GM19035 (cell line): ENCODE measurements around the gene PCDHGB3.
"Not testable (repeated sequence)": the region's sequence is repeated elsewhere in the genome, so short reads cannot be mapped to it uniquely, and the experiment has no call there.

Experiments used
- ATAC-seq: cut with Tn5 transposase; IDR thresholded peaks from one replicate; pipeline ENCODE4 v1.9.1; 2021; ENCODE audit not compliant: unreplicated experiment

The PCDHGB3 gene

DNA sequence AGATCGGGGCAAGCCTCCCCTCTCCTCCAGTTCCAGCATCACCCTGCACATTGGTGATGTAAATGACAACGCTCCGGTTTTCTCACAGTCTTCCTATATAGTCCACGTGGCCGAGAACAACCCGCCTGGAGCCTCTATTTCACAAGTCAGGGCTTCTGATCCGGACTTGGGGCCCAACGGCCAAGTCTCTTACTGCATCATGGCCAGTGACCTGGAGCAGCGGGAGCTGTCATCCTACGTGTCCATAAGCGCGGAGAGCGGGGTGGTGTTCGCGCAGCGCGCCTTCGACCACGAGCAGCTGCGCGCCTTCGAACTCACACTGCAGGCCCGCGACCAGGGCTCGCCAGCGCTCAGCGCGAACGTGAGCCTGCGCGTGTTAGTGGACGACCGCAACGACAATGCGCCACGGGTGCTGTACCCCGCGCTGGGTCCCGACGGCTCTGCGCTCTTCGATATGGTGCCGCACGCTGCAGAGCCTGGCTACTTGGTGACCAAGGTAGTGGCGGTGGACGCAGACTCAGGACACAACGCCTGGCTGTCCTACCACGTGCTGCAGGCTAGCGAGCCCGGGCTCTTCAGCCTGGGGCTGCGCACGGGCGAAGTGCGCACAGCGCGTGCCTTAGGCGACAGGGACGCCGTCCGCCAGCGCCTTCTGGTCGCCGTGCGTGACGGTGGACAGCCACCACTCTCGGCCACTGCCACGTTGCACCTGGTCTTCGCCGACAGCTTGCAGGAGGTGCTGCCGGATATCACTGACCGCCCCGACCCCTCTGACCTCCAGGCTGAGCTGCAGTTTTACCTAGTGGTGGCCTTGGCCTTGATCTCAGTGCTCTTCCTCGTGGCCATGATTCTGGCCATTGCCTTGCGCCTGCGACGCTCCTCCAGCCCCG, 19.4 kb downstream of the PCDHGB3 start:
- no peak for ATAC-seq

DNA sequence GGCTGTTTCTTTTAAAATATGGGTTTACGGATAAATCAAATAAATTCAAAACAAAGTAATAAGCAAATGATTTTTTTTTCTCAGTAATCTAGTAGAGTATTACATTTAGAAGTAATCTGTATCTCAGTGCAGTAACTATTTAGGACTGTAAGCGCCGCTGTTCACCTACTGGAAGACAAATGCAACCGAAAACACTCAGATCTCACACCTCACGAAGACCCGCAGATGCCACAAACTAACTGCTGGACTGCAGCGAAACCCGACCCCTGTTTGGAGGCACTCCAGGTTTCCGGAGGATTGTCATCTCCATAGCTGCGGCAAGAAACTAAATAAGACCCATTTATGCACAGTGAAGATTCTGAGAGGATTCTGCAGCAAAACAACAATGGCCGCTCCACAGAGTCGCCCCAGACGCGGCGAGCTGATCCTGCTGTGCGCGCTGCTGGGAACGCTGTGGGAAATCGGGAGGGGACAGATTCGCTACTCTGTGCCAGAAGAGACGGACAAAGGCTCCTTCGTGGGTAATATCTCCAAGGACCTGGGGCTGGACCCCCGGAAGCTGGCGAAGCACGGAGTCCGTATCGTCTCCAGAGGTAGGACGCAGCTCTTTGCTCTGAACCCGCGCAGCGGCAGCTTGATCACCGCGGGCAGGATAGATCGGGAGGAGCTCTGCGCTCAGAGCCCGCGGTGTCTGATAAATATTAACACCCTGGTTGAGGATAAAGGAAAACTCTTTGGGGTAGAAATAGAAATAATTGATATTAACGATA, 22.6 kb downstream of the PCDHGB3 start, which contains the start of gene PCDHGA8:
Gene PCDHGA8, plus strand, starts transcription at position 205 of the 770 bp plus-strand sequence. Its CDS starts 181 bp downstream, at position 386.
- no peak for ATAC-seq

DNA sequence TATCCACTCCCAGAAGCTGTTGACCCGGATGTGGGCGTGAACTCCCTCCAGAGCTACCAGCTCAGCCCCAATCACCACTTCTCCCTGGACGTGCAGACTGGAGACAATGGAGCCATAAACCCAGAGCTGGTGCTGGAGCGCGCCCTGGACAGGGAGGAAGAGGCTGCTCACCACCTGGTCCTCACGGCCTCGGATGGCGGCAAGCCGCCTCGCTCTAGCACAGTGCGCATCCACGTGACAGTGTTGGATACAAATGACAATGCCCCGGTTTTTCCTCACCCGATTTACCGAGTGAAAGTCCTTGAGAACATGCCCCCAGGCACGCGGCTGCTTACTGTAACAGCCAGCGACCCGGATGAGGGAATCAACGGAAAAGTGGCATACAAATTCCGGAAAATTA, 23.2 kb downstream of the PCDHGB3 start:
- ATAC-seq: no peak

DNA sequence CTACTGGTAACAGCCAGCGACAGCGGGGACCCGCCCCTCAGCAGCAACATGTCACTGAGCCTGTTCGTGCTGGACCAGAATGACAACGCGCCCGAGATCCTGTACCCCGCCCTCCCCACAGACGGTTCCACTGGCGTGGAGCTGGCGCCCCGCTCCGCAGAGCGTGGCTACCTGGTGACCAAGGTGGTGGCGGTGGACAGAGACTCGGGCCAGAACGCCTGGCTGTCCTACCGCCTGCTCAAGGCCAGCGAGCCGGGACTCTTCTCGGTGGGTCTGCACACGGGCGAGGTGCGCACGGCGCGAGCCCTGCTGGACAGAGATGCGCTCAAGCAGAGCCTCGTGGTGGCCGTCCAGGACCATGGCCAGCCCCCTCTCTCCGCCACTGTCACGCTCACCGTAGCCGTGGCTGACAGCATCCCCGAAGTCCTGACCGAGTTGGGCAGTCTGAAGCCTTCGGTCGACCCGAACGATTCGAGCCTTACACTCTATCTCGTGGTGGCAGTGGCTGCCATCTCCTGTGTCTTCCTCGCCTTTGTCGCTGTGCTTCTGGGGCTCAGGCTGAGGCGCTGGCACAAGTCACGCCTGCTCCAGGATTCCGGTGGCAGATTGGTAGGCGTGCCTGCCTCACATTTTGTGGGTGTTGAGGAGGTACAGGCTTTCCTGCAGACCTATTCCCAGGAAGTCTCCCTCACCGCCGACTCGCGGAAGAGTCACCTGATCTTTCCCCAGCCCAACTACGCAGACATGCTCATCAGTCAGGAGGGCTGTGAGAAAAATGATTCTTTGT, 24.6 kb downstream of the PCDHGB3 start:
- ATAC-seq: not testable (repeated sequence)

DNA sequence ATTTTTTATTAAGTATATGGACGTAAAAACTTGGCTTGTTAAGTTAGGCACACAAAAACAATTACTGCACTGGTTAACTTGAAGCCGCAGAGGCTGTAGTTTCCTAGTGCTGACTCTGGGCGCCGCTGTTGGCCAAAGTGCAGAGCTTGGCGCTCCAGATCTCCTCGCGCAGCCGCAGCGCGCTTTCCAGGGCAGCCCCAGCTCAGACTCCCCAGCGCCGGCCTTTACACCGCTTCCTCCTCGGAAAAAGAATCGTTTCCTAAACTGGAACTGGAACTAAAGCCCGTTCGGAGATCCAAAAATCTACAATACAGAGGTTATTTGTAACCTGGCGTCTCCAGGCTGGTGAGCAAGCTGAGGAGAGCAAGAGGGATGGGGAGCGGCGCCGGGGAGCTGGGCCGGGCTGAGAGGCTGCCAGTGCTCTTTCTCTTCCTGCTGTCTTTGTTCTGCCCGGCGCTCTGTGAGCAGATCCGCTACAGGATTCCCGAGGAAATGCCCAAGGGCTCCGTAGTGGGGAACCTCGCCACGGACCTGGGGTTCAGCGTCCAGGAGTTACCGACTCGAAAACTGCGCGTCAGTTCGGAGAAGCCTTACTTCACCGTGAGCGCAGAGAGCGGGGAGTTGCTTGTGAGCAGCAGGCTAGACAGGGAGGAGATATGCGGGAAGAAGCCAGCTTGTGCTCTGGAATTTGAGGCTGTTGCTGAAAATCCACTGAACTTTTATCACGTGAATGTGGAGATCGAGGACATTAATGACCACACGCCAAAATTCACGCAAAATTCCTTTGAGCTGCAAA, 27.9 kb downstream of the PCDHGB3 start, which contains the start of gene PCDHGB5:
Gene PCDHGB5, plus strand, starts transcription at position 192 of the 796 bp plus-strand sequence. Its CDS starts 181 bp downstream, at position 373.
- peak; percentile 97 for ATAC-seq

DNA sequence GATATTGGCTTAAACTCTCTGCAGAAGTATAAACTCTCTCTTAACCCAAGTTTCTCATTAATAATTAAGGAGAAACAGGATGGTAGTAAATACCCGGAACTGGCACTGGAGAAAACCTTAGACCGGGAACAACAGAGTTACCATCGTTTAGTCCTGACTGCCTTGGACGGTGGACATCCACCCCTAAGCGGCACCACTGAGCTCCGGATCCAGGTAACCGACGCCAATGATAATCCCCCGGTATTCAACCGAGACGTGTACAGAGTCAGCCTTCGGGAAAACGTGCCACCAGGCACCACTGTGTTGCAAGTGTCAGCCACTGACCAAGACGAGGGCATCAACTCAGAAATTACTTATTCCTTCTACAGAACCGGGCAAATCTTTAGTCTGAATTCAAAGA, 28.6 kb downstream of the PCDHGB3 start:
- ATAC-seq: no peak

DNA sequence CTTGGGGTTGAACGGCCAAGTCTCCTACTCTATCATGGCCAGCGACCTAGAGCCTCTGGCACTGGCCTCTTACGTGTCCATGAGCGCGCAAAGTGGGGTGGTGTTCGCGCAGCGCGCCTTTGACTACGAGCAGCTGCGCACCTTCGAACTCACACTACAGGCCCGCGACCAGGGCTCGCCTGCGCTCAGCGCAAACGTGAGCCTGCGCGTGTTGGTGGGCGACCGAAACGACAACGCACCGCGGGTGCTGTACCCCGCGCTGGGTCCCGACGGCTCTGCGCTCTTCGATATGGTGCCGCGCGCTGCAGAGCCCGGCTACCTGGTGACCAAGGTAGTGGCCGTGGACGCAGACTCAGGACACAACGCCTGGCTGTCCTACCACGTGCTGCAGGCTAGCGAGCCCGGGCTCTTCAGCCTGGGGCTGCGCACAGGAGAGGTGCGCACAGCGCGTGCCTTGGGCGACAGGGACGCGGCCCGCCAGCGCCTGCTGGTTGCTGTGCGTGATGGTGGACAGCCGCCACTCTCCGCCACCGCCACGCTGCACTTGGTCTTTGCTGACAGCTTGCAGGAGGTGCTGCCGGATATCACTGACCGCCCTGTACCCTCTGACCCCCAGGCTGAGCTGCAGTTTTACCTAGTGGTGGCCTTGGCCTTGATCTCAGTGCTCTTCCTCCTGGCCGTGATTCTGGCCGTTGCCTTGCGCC, 29.7 kb downstream of the PCDHGB3 start:
- no peak for ATAC-seq

DNA sequence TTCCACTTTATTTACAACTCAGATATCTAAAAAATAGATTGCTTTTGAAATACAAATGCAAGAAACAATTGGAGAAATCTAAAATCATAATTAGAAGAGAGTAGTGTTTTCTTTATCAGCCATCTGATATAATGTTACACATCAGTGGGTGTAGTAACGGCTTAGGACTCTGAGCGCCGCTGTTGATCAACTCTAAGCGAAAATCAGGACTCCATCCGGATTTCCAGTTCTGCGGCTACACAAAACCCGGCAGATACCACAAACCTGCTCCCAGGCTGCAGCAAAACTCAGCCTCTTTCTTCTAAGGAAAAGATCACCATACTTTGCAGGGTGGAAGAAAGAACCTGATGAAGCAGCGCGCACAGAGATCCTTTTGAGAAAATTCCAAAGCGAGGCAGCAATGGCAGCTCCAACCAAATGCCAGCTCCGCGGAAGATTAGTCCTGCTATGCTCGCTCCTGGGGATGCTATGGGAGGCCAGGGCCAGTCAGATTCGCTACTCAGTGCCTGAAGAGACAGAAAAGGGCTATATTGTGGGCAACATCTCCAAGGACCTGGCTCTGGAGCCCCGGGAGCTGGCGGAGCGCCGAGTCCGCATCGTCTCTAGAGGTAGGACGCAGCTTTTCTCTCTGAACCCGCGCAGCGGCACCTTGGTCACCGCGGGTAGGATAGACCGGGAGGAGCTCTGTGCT, 32.7 kb downstream of the PCDHGB3 start, which contains the start of gene PCDHGA9:
Gene PCDHGA9, plus strand, starts transcription at position 226 of the 691 bp plus-strand sequence. Its CDS starts 175 bp downstream, at position 401.
- ATAC-seq: no peak

DNA sequence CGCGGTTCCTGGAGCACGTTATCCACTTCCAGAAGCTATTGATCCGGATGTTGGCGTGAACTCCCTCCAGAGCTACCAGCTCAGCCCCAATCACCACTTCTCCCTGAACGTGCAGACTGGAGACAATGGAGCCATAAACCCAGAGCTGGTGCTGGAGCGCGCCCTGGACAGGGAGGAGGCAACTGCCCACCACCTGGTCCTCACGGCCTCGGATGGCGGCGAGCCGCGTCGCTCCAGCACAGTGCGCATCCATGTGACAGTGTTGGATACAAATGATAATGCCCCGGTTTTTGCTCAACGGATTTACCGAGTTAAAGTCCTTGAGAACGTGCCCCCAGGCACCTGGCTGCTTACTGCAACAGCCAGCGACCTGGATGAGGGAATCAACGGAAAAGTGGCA, 33.3 kb downstream of the PCDHGB3 start:
- no peak for ATAC-seq

DNA sequence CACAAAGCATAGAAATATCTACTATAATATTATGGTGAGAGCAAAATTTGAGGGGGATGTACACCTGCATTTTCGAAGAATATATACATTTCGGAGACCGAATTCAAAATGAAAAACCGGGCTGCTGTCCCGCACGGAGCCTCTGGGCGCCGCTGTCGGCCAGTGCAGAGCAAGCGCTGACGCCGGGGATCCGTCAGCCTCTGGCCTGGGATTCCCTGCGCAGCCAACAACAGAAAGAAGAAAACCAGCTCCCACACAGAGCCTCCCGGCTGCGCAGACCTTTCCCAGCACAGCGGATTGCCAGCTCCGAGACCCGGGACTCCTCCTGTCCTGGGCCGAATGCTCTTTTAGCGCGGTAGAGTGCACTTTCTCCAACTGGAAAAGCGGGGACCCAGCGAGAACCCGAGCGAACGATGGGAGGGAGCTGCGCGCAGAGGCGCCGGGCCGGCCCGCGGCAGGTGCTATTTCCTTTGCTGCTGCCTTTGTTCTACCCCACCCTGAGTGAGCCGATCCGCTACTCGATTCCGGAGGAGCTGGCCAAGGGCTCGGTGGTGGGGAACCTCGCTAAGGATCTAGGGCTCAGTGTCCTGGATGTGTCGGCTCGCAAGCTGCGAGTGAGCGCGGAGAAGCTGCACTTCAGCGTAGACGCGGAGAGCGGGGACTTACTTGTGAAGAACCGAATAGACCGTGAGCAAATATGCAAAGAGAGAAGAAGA, 37.9 kb downstream of the PCDHGB3 start, which contains the start of gene PCDHGB6:
Gene PCDHGB6, plus strand, starts transcription at position 232 of the 716 bp plus-strand sequence. Its CDS starts 182 bp downstream, at position 414.
- ATAC-seq: not testable (repeated sequence)

DNA sequence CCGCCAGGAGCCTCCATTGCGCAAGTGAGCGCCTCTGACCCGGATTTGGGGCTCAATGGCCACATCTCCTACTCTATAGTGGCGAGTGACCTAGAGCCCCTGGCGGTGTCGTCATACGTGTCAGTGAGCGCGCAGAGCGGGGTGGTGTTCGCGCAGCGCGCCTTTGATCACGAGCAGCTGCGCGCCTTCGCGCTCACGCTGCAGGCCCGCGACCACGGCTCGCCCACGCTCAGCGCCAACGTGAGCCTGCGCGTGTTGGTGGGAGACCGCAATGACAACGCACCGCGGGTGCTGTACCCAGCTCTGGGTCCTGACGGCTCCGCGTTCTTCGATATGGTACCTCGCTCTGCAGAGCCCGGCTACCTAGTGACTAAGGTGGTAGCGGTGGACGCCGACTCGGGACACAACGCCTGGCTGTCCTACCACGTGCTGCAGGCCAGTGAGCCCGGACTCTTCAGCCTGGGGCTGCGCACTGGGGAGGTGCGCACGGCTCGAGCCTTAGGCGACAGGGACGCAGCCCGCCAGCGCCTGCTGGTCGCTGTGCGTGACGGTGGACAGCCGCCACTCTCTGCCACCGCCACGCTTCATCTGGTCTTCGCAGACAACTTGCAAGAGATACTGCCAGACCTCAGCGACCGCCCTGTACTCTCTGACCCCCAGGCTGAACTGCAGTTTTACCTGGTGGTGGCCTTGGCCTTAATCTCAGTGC, 39.7 kb downstream of the PCDHGB3 start:
- no peak for ATAC-seq

DNA sequence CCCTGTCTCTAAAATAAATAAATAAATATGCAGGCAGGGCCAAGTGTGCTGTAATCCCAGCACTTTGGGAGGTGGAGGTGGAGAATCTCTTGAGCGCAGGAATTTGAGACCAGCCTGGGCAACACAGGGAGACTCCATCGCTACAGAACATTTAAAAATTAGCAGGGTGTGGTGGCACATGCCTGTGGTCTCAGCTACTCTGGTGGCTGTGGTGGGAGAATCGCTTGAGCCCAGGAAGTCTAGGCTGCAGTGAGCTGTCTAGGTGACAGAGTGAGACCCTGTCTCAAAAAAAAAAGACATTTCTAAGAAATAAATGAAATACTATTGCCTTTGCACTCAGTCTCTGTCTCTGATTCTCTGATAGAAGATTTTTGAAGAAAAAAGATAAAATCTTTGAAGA, 41.5 kb downstream of the PCDHGB3 start:
- ATAC-seq: no peak

DNA sequence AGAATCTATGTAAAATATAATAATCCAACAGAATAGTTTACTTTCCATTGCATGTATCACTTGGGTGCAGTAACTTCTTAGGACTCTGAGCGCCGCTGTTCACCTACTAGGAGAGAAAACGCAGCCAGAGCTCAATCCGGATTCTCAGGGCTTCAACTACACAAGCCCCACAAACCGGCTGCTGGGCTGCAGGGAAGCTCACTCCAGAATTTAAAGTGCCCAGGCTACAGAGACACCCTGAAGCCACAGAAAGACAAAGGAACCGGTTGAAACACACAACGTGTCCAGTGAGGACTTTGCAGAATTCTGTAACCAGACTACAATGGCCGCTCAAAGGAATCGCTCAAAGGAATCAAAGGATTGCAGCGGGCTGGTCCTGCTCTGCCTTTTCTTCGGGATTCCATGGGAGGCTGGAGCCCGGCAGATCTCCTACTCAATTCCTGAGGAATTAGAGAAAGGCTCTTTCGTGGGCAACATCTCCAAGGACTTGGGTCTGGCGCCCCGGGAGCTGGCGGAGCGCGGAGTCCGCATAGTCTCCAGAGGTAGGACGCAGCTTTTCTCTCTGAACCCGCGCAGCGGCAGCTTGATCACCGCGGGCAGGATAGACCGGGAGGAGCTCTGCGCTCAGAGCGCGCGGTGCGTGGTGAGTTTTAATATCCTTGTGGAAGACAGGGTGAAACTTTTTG, 43.0 kb downstream of the PCDHGB3 start, which contains the start of gene PCDHGA10:
Gene PCDHGA10, plus strand, starts transcription at position 134 of the 686 bp plus-strand sequence. Its CDS starts 189 bp downstream, at position 323.
- ATAC-seq: peak; percentile 77

DNA sequence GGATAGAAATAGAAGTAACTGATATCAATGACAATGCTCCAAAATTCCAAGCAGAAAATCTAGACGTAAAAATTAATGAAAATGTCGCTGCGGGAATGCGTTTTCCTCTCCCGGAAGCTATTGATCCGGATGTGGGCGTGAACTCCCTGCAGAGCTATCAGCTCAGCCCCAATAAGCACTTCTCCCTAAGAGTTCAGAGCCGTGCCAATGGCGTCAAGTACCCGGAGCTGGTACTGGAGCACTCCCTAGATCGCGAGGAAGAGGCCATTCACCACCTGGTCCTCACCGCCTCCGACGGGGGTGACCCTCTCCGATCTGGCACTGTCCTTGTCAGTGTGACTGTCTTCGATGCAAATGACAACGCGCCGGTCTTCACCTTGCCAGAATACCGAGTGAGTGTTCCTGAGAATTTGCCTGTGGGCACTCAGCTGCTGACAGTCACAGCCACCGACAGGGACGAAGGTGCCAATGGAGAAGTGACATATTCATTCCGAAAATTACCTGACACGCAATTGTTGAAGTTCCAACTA, 43.6 kb downstream of the PCDHGB3 start:
- no peak for ATAC-seq

DNA sequence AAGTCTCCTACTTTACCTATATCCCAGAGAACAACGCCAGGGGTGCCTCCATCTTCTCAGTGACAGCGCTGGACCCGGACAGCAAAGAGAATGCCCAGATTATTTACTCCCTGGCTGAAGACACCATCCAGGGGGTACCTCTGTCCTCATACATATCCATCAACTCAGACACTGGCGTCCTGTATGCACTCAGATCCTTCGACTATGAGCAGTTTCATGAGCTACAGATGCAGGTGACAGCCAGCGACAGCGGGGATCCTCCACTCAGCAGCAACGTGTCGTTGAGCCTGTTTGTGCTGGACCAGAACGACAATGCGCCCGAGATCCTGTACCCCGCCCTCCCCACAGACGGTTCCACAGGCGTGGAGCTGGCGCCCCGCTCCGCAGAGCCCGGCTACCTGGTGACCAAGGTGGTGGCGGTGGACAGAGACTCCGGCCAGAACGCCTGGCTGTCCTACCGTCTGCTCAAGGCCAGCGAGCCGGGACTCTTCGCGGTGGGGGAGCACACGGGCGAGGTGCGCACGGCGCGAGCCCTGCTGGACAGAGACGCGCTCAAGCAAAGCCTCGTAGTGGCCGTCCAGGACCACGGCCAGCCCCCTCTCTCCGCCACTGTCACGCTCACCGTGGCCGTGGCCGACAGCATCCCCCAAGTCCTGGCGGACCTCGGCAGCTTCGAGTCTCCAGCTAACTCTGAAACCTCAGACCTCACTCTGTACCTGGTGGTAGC, 44.7 kb downstream of the PCDHGB3 start:
- not testable (repeated sequence) for ATAC-seq

DNA sequence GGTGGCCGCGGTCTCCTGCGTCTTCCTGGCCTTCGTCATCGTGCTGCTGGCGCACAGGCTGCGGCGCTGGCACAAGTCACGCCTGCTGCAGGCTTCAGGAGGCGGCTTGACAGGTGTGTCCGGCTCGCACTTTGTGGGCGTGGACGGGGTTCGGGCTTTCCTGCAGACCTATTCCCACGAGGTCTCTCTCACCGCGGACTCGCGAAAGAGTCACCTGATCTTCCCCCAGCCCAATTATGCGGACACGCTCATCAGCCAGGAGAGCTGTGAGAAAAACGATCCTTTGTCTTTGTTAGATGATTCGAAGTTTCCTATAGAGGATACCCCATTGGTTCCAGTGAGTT, 45.2 kb downstream of the PCDHGB3 start:
- ATAC-seq: not testable (repeated sequence)
